GM06990 (cell line): ENCODE data around the gene CSTPP1.

Experiments
- DNase-seq: peaks from one replicate; pipeline ENCODE4 v3.0.0-alpha.2; 2011; ENCODE audit not compliant: insufficient read length; ENCODE audit errors: extremely low read depth
- H3K27me3 ChIP-seq: replicated peaks from 2 replicates; pipeline ENCODE4 v1.6.0; 2011; ENCODE audit warnings: low read length; ENCODE audit not compliant: control insufficient read depth, insufficient read depth
- H3K36me3 ChIP-seq: 2 replicates; pipeline ENCODE4 v1.5.1; 2011; ENCODE audit warnings: low read length; ENCODE audit not compliant: control insufficient read depth, insufficient read depth
- H3K4me3 ChIP-seq: replicated peaks from 2 replicates; pipeline ENCODE4 v1.5.1; 2011; ENCODE audit warnings: low read depth, mild to moderate bottlenecking, control low read depth, low read length
- TF ChIP-seq, protein P1 (sequence below): IDR thresholded peaks from 2 replicates; pipeline ENCODE4 v1.5.1; 2011; ENCODE audit warnings: low read length, control low read depth, mild to moderate bottlenecking, inconsistent platforms; ENCODE audit not compliant: insufficient read depth, poor library complexity, severe bottlenecking

Gene CSTPP1

DNA sequence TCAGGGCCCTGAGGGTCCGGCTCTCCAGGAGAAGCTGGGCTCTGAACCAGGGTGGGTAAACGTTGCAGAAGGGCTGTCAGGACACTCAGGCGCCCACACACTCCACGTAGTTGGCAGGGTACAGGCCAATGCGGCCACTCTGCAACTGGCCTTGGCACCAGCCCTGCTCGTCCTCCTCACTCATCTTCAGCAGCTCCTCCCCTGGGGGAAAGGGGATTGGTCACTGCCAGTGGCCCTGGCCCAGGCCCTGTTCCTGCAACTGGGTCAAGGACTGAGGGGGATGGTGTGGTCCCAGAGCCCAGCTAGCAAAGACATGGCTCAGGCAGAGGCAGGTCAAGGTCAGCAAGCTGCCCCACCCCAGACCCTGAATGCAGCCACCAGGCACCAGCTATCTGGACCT is 241.3 kb downstream of the CSTPP1 start:
- Histone ChIP-seq H3K4me3 (peak overlapping the region; percentile 85; the same call in 1 of the 2 replicates), H3K36me3 (peaks cover 12% of the 10 kb centered on the region), H3K27me3 (no peaks in the 10 kb centered on the region)
- DNase-seq = no peak
- TF ChIP-seq, protein P1, sequence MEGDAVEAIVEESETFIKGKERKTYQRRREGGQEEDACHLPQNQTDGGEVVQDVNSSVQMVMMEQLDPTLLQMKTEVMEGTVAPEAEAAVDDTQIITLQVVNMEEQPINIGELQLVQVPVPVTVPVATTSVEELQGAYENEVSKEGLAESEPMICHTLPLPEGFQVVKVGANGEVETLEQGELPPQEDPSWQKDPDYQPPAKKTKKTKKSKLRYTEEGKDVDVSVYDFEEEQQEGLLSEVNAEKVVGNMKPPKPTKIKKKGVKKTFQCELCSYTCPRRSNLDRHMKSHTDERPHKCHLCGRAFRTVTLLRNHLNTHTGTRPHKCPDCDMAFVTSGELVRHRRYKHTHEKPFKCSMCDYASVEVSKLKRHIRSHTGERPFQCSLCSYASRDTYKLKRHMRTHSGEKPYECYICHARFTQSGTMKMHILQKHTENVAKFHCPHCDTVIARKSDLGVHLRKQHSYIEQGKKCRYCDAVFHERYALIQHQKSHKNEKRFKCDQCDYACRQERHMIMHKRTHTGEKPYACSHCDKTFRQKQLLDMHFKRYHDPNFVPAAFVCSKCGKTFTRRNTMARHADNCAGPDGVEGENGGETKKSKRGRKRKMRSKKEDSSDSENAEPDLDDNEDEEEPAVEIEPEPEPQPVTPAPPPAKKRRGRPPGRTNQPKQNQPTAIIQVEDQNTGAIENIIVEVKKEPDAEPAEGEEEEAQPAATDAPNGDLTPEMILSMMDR = no peak

GRCh38 chr11:47178316-47178715 is 241.8 kb downstream of the CSTPP1 start:
- no peak for DNase-seq
- Histone ChIP-seq H3K27me3 (no peaks in the 10 kb centered on the region), H3K4me3 (no peak overlapping the region), H3K36me3 (peaks cover 7% of the 10 kb centered on the region)
- TF ChIP-seq, protein P1 = no peak

- Histone ChIP-seq H3K36me3 (peaks cover 3% of the 10 kb centered on the region), H3K27me3 (no peaks in the 10 kb centered on the region), H3K4me3 (no peak overlapping the region)
- no peak for DNase-seq
- TF ChIP-seq, protein P1 = no peak
These were observed 242.4 kb downstream of the CSTPP1 start for GRCh38 chr11:47178737-47179654.

GRCh38 chr11:47179655-47179991 is 243.1 kb downstream of the CSTPP1 start:
- DNase-seq = no peak
- Histone ChIP-seq H3K4me3 (no peak overlapping the region), H3K27me3 (no peaks in the 10 kb centered on the region), H3K36me3 (peaks cover 3% of the 10 kb centered on the region)
- TF ChIP-seq, protein P1 = peak; percentile 90

DNA sequence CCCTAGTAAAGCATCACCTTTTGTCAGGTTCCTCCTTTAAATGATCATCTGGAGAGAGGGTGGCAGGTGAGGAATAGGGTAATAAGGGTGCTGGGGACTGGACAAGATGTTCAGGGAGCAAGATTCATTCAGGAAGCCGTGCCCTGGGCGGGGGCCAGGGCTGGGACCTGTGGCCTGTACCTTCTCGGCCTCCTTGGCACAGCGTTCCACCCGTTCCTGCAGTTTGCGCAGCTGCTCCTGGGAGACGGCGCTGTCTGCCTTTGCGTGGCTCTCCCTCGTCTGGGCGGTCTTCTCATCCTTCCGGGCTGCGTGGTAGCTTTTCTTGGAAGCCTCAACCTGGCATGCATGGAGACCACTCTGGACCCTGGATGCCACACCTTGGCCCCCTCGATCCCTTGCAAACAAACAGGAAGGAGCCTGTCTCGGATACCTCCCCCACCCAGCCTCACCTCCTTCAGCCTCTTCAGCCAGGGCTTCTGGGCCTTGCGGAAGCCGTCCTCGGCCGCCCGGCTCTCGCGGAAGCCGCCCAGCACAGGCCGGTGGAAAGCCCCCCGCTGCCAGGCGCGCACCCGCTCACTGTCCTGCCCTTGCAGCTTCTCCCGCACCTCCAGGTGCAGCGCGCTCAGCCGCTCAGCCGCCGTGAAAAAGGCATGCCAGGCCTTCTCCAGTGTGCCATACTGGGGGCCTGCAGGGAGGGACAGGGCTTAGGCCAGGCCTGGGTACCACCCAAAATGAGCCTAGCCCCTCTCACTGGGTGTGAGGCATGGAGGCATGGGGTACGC is 243.6 kb downstream of the CSTPP1 start:
- TF ChIP-seq, protein P1 = no peak
- Histone ChIP-seq H3K36me3 (no peaks in the 10 kb centered on the region; the same call in 1 of the 2 replicates), H3K4me3 (no peak overlapping the region), H3K27me3 (no peaks in the 10 kb centered on the region)
- no peak for DNase-seq
